Natural killer cell (primary cell): ENCODE results near the gene RNASET2. TPM values are rescaled to one million over a fixed set of nuclear protein-coding genes. Genes with fewer than 3 reads are reported as not detected.
A peak's percentile ranks its signal among the peaks of the same experiment; 100 is the strongest.

Source experiments
- ATAC-seq, 3 donors: fragments of 150-1000 bp in 2 of 3; fragments of 200-7000 bp in 1 of 3; cut with Tn5 transposase; 1 replicate in 1 of 3; 2 replicates in 2 of 3; pipeline ENCODE4 v1.10.0; 2021; ENCODE audit warnings: mild to moderate bottlenecking in 2 of 3, moderate library complexity in 2 of 3
- DNase-seq, 2 donors: peaks; one replicate each; pipeline versions ENCODE4 v3.0.0 to v3.0.0-alpha.2; 2013 to 2021; ENCODE audit warnings: mixed read lengths in 1 of 2
- H3K27ac ChIP-seq: one replicate; pipeline ENCODE4 v1.5.1; 2013; ENCODE audit warnings: mild to moderate bottlenecking, low read length
- H3K27me3 ChIP-seq: one replicate; pipeline ENCODE4 v1.6.1; 2013; ENCODE audit warnings: low read length; ENCODE audit not compliant: control insufficient read depth, insufficient read depth
- H3K36me3 ChIP-seq: one replicate; pipeline ENCODE4 v1.6.1; 2013; ENCODE audit warnings: low read length; ENCODE audit not compliant: control insufficient read depth, insufficient read depth
- H3K4me1 ChIP-seq: one replicate; pipeline ENCODE4 v1.6.1; 2013; ENCODE audit warnings: low read length; ENCODE audit not compliant: control insufficient read depth, insufficient read depth
- H3K4me3 ChIP-seq: one replicate; pipeline ENCODE4 v1.5.1; 2013; ENCODE audit warnings: low read length
- H3K9me3 ChIP-seq: one replicate; pipeline ENCODE4 v1.6.1; 2013; ENCODE audit warnings: low read length; ENCODE audit not compliant: control insufficient read depth, insufficient read depth
- H3K27ac Mint-ChIP-seq, 2 donors: one replicate each; pipeline ENCODE4 v1.8.0; 2022; ENCODE audit warnings: mild to moderate bottlenecking in 2 of 2, mixed read lengths in 2 of 2, moderate library complexity in 1 of 2
- H3K27me3 Mint-ChIP-seq, 2 donors: one replicate each; pipeline ENCODE4 v1.8.0; 2022; ENCODE audit warnings: low read depth in 2 of 2, mixed read lengths in 2 of 2
- H3K36me3 Mint-ChIP-seq: one replicate; pipeline ENCODE4 v1.8.0; 2022; ENCODE audit warnings: mixed read lengths
- H3K4me1 Mint-ChIP-seq, 2 donors: one replicate each; pipeline ENCODE4 v1.8.0; 2022; ENCODE audit warnings: mixed read lengths in 2 of 2
- H3K4me3 Mint-ChIP-seq: one replicate; pipeline ENCODE4 v1.8.0; 2022; ENCODE audit warnings: mild to moderate bottlenecking, moderate library complexity, mixed read lengths
- H3K9me3 Mint-ChIP-seq, 2 donors: one replicate each; pipeline ENCODE4 v1.8.0; 2022; ENCODE audit warnings: mixed read lengths in 2 of 2
- WGBS: methylation state at CpG from one replicate; pipeline ENCODE4 v1.1.7; 2013; ENCODE audit warnings: missing lambda C conversion rate; ENCODE audit not compliant: insufficient coverage; 5-methylcytosine and 5-hydroxymethylcytosine counted together
- intact Hi-C: fragments of 100-400 bp; cut with micrococcal nuclease; formaldehyde crosslinking; loops from one replicate; pipeline ENCODE4 v1.14.2; 2022
- total RNA-seq, 4 donors: library from RNA; stranded (reverse); fragments of 120-200 nt in 1 of 4; gene quantifications; one replicate each; pipeline versions ENCODE4 v1.2.3 to v1.2.4, GENCODE V29; 2013 to 2022
- TF ChIP-seq, protein P1 (sequence below): fragments of 200-600 bp; IDR thresholded peaks from one replicate; pipeline ENCODE4 v1.8.0; 2022; ENCODE audit warnings: antibody characterized with exemption

Gene RNASET2
- total RNA-seq, 3 donors from 2014 or later (not counting 1 experiment from before 2014, with no cell fraction given), result 65.1 to 106 (median 84.5) TPM

DNA sequence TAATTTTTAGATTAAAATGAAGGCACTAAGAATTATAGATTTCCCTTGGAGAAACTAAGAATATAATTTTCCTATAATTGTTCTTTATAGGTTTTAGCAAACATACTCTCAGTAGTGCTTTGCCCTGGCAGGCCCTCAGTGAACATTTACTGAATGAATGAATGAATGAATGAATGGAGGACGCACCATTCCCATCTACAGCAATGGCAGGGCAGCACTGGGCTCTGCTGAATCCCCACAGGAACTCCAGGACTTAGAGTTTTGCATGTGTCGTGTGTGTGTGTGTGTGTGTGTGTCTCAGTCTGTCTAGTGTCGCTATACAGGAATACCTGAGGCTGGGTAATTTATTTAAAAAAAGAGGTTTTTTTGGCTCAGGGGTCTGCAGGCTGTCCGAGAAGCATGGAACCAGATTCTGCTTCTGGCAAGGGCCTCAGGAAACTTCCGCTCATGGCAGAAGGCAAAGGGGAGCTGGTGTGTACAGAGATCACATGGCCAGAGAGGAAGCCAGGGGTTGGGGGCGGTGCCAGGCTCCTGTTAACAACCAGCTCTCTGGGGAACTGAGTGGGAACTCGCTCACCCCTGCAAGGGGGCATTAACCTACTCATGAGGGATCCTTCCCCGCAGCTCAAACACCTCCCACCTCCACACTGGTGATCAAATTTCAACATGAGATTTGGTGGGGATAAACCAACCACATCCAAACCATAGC is 20.1 kb downstream of the RNASET2 start:
- DNase-seq (peak in 1 of 2 donors; percentile 40), ATAC-seq (no peak)
- Histone ChIP-seq H3K27me3 (no peaks in the 10 kb centered on the region), H3K4me3 (no peak overlapping the region), H3K4me1 (no peaks in the 10 kb centered on the region), H3K27ac (no peak overlapping the region), H3K9me3 (no peaks in the 10 kb centered on the region), H3K36me3 (peaks cover 56% of the 10 kb centered on the region)
- TF ChIP-seq, protein P1, sequence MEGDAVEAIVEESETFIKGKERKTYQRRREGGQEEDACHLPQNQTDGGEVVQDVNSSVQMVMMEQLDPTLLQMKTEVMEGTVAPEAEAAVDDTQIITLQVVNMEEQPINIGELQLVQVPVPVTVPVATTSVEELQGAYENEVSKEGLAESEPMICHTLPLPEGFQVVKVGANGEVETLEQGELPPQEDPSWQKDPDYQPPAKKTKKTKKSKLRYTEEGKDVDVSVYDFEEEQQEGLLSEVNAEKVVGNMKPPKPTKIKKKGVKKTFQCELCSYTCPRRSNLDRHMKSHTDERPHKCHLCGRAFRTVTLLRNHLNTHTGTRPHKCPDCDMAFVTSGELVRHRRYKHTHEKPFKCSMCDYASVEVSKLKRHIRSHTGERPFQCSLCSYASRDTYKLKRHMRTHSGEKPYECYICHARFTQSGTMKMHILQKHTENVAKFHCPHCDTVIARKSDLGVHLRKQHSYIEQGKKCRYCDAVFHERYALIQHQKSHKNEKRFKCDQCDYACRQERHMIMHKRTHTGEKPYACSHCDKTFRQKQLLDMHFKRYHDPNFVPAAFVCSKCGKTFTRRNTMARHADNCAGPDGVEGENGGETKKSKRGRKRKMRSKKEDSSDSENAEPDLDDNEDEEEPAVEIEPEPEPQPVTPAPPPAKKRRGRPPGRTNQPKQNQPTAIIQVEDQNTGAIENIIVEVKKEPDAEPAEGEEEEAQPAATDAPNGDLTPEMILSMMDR, result no peak
- H3K4me3 Mint-ChIP-seq, result no peak overlapping the region
- no peak overlapping the region for H3K27ac Mint-ChIP-seq
- H3K36me3 Mint-ChIP-seq, result no peaks in the 10 kb centered on the region
- 67% methylated on average over 8 of the region's 8 CpGs for WGBS
- H3K27me3 Mint-ChIP-seq, result no peaks in the 10 kb centered on the region
- intact Hi-C loops, result no loop called here
- peaks cover 0 to 14% of the 10 kb centered on the region in 2 donors for H3K4me1 Mint-ChIP-seq
- H3K9me3 Mint-ChIP-seq, result no peaks in the 10 kb centered on the region

GRCh38 chr6:166935353-166935752 is 21.0 kb downstream of the RNASET2 start:
- H3K36me3 ChIP-seq, result peaks cover 52% of the 10 kb centered on the region
- no peak for ATAC-seq
- intact Hi-C loops, result no loop called here

GRCh38 chr6:166934174-166934573 is 22.2 kb downstream of the RNASET2 start:
- ATAC-seq (no peak), DNase-seq (no peak)
- Mint-ChIP-seq H3K9me3 (no peaks in the 10 kb centered on the region), H3K27me3 (no peaks in the 10 kb centered on the region), H3K4me1 (peaks cover 0 to 20% of the 10 kb centered on the region in 2 donors), H3K4me3 (no peak overlapping the region), H3K36me3 (no peaks in the 10 kb centered on the region), H3K27ac (no peak overlapping the region)
- WGBS, result 97% methylated on average over 8 of the region's 8 CpGs
- Histone ChIP-seq H3K27ac (no peak overlapping the region), H3K36me3 (peaks cover 56% of the 10 kb centered on the region), H3K9me3 (no peaks in the 10 kb centered on the region), H3K4me3 (no peak overlapping the region), H3K4me1 (no peaks in the 10 kb centered on the region), H3K27me3 (no peaks in the 10 kb centered on the region)
- TF ChIP-seq, protein P1, result no peak
- intact Hi-C loops, result no loop called here

More at GRCh38 chr6:166935353-166935752, 21.0 kb downstream of the RNASET2 start:
- Mint-ChIP-seq H3K36me3 (no peaks in the 10 kb centered on the region), H3K27me3 (no peaks in the 10 kb centered on the region), H3K4me1 (peaks cover 0 to 14% of the 10 kb centered on the region in 2 donors), H3K4me3 (no peak overlapping the region), H3K27ac (no peak overlapping the region), H3K9me3 (no peaks in the 10 kb centered on the region)
- peak in 1 of 2 donors; percentile 77 for DNase-seq
- Histone ChIP-seq H3K27ac (no peak overlapping the region), H3K9me3 (no peaks in the 10 kb centered on the region), H3K27me3 (no peaks in the 10 kb centered on the region), H3K4me3 (no peak overlapping the region), H3K4me1 (no peaks in the 10 kb centered on the region)
- TF ChIP-seq, protein P1, result no peak
- 66% methylated on average over 7 of the region's 7 CpGs for WGBS

DNA sequence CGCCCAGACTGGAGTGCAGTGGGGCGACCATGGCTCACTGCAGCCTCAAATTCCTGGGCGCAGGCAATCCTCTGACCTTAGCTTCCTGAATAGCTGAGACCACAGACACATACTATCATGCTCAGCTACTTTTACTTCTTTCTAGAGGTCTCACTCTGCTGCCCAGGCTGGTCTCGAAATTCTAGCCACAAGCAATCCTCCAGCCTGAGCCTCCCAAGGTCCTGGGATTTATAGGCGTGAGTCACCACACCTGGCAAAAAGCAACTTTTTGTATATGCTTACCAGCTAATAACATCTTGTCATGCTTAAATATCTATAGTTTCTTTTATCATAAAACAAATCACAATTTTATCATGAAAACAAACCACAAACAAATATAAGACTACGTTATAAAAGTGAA is 23.0 kb downstream of the RNASET2 start:
- WGBS, result 97% methylated on average over 6 of the region's 6 CpGs

More for the DNA sequence above, 23.0 kb downstream of the RNASET2 start:
- H3K27ac Mint-ChIP-seq, result no peak overlapping the region
- H3K36me3 ChIP-seq, result peaks cover 59% of the 10 kb centered on the region
- no peaks in the 10 kb centered on the region for H3K9me3 ChIP-seq
- H3K4me1 Mint-ChIP-seq, result peaks cover 0 to 20% of the 10 kb centered on the region in 2 donors
- no peaks in the 10 kb centered on the region for H3K9me3 Mint-ChIP-seq
- no peaks in the 10 kb centered on the region for H3K27me3 Mint-ChIP-seq
- H3K27ac ChIP-seq, result no peak overlapping the region
- no peak for ATAC-seq
- no peaks in the 10 kb centered on the region for H3K4me1 ChIP-seq
- TF ChIP-seq, protein P1, result no peak
- no peak overlapping the region for H3K4me3 ChIP-seq
- no peak overlapping the region for H3K4me3 Mint-ChIP-seq
- intact Hi-C loops, result no loop called here
- no peaks in the 10 kb centered on the region for H3K36me3 Mint-ChIP-seq
- no peak for DNase-seq
- no peaks in the 10 kb centered on the region for H3K27me3 ChIP-seq
